PC-3 (cell line): ENCODE measurements around the gene CNTN6. TPM values are rescaled to one million over a fixed set of nuclear protein-coding genes. Genes with fewer than 3 reads are reported as not detected.

Experiments
- ATAC-seq: fragments of 200-7000 bp; cut with Tn5 transposase; 2 replicates; pipeline ENCODE4 v1.9.1; 2020; ENCODE audit warnings: mild to moderate bottlenecking, moderate library complexity
- BruUV-seq: library from RNA; stranded (reverse); fragments of 400-500 nt; replicated peaks from 2 replicates; lab custom pipeline; 2021; lab: Mats Ljungman, UMichigan
- CTCF ChIA-PET: fragments of 300-600 bp; sonication (Branson Sonifier 250); formaldehyde crosslinking; loops from one replicate; lab custom pipeline; 2022; ENCODE audit warnings: antibody characterized with exemption; lab: Charles Lee
- POLR2A ChIA-PET: fragments of 300-600 bp; sonication (Branson Sonifier 250); formaldehyde crosslinking; loops from one replicate; lab custom pipeline; 2022; ENCODE audit warnings: antibody characterized with exemption; ENCODE audit not compliant: unreplicated experiment; lab: Charles Lee
- DNase-seq: peaks from one replicate; pipeline ENCODE4 v3.0.0-alpha.2; 2015
- H2AFZ ChIP-seq: fragments of 300-600 bp; sonication (generic); 2 replicates; pipeline ENCODE4 v1.6.0; 2016; ENCODE audit warnings: antibody characterized with exemption, low read length
- H3F3A ChIP-seq: fragments of 300-600 bp; sonication (generic); one replicate; pipeline ENCODE4 v1.6.0; 2017; ENCODE audit warnings: antibody characterized with exemption, low read length, control low read depth, mild to moderate bottlenecking; ENCODE audit not compliant: unreplicated experiment
- H3K27ac ChIP-seq: fragments of 300-600 bp; sonication (generic); 2 replicates; pipeline ENCODE4 v1.5.1; 2016; ENCODE audit warnings: mild to moderate bottlenecking, low read length
- H3K27me3 ChIP-seq: fragments of 300-600 bp; sonication (generic); 2 replicates; pipeline ENCODE4 v1.6.1; 2016; ENCODE audit warnings: low read length, mixed read lengths
- H3K36me3 ChIP-seq: fragments of 300-600 bp; sonication (generic); 2 replicates; pipeline ENCODE4 v1.6.1; 2016; ENCODE audit warnings: low read depth, mixed run types, low read length, mixed read lengths
- H3K4me1 ChIP-seq: fragments of 300-600 bp; sonication (generic); 2 replicates; pipeline ENCODE4 v1.5.1; 2016; ENCODE audit warnings: low read length; ENCODE audit not compliant: insufficient read depth
- H3K4me2 ChIP-seq: fragments of 300-600 bp; sonication (generic); 2 replicates; pipeline ENCODE4 v1.6.0; 2016; ENCODE audit warnings: low read length
- H3K4me3 ChIP-seq: fragments of 300-600 bp; sonication (generic); 2 replicates; pipeline ENCODE4 v1.5.1; 2016; ENCODE audit warnings: mild to moderate bottlenecking, low read length, mixed read lengths
- H3K79me2 ChIP-seq: fragments of 300-600 bp; sonication (generic); 2 replicates; pipeline ENCODE4 v1.6.1; 2017; ENCODE audit warnings: low read length, mixed read lengths
- H3K9ac ChIP-seq: fragments of 300-600 bp; sonication (generic); 2 replicates; pipeline ENCODE4 v1.6.0; 2016; ENCODE audit warnings: mild to moderate bottlenecking, low read length
- H3K9me2 ChIP-seq: fragments of 300-600 bp; sonication (generic); replicated peaks from 2 replicates; pipeline ENCODE4 v1.6.1; 2016; ENCODE audit warnings: mixed run types, low read length, mixed read lengths
- H3K9me3 ChIP-seq: fragments of 300-600 bp; sonication (generic); 2 replicates; pipeline ENCODE4 v1.6.1; 2016; ENCODE audit warnings: low read length, mixed read lengths
- H4K20me1 ChIP-seq: fragments of 300-600 bp; sonication (generic); 2 replicates; pipeline ENCODE4 v1.6.1; 2016; ENCODE audit warnings: low read length, mixed read lengths
- CTCF ChIP-seq: fragments of 300-600 bp; sonication (generic); conservative IDR thresholded peaks from 2 replicates; pipeline ENCODE4 v1.5.1; 2017; ENCODE audit warnings: antibody characterized with exemption, low read depth, mild to moderate bottlenecking, low read length
- EZH2 ChIP-seq: fragments of 300-600 bp; sonication (generic); IDR thresholded peaks from one replicate; pipeline ENCODE4 v1.6.1; 2017; ENCODE audit warnings: antibody characterized with exemption, mild to moderate bottlenecking, low read length; ENCODE audit not compliant: unreplicated experiment
- EZH2phosphoT487 ChIP-seq: fragments of 300-600 bp; sonication (generic); IDR thresholded peaks from 2 replicates; pipeline ENCODE4 v1.6.1; 2018; ENCODE audit warnings: mild to moderate bottlenecking, antibody characterized with exemption, low read length, borderline replicate concordance
- intact Hi-C: fragments of 100-400 bp; cut with micrococcal nuclease; formaldehyde crosslinking; loops from 2 replicates; pipeline ENCODE4 v1.9.0; 2023
- total RNA-seq: library from RNA; depleted of rRNA; stranded (reverse); fragments of >200 nt; gene quantifications from 2 replicates; pipeline ENCODE4 v1.2.3, GENCODE V29; 2014

The CNTN6 gene
- total RNA-seq, 1 experiment from 2014 or later, result not detected

- H3K9me3 ChIP-seq, result peaks cover 46% of the 10 kb centered on the region
- no peaks in the 10 kb centered on the region for H3K36me3 ChIP-seq
- CTCF ChIA-PET, result no interaction called here
- no peaks in the 10 kb centered on the region for H4K20me1 ChIP-seq
- H3F3A ChIP-seq, result no peaks in the 10 kb centered on the region
- no peaks in the 10 kb centered on the region for H3K9me2 ChIP-seq
- no peak for DNase-seq
- no peak overlapping the region for H3K4me3 ChIP-seq
- no peak for ATAC-seq
- TF ChIP-seq EZH2phosphoT487 (no peak), CTCF (no peak), EZH2 (no peak)
- POLR2A ChIA-PET, result interaction anchor here (0.7 kb wide), 1 partner anchor 1417 kb away, joined by 3 read pairs; no protein-coding TSS in a partner anchor
- H3K9ac ChIP-seq, result no peak overlapping the region
- intact Hi-C loops, result no loop called here
- H3K79me2 ChIP-seq, result no peaks in the 10 kb centered on the region
- no peak overlapping the region for H2AFZ ChIP-seq
- H3K27ac ChIP-seq, result no peak overlapping the region
- no peak overlapping the region for H3K4me2 ChIP-seq
- no TSS peak for BruUV-seq
- H3K4me1 ChIP-seq, result no peaks in the 10 kb centered on the region
- no peaks in the 10 kb centered on the region for H3K27me3 ChIP-seq
Measured at GRCh38 chr3:1350885-1351284, 258.1 kb downstream of the CNTN6 start.

- Histone ChIP-seq H3F3A (no peaks in the 10 kb centered on the region), H3K4me3 (no peak overlapping the region), H3K36me3 (no peaks in the 10 kb centered on the region), H3K79me2 (no peaks in the 10 kb centered on the region), H4K20me1 (no peaks in the 10 kb centered on the region), H3K4me2 (no peak overlapping the region), H3K9ac (no peak overlapping the region), H2AFZ (no peak overlapping the region), H3K9me2 (no peaks in the 10 kb centered on the region), H3K9me3 (peaks cover 32% of the 10 kb centered on the region), H3K27me3 (no peaks in the 10 kb centered on the region), H3K27ac (no peak overlapping the region), H3K4me1 (no peaks in the 10 kb centered on the region)
- ChIA-PET POLR2A (no interaction called here), CTCF (no interaction called here)
- intact Hi-C loops, result no loop called here
- DNase-seq, result no peak
- TF ChIP-seq CTCF, result no peak
- TF ChIP-seq EZH2, result no peak
- no peak for TF ChIP-seq EZH2phosphoT487
- no TSS peak for BruUV-seq
- ATAC-seq, result no peak
Measured at GRCh38 chr3:1355691-1356090, 262.9 kb downstream of the CNTN6 start.

GRCh38 chr3:1356101-1356500 is 263.3 kb downstream of the CNTN6 start:
- BruUV-seq, result no TSS peak
- TF ChIP-seq EZH2phosphoT487 (no peak), EZH2 (no peak), CTCF (no peak)
- Histone ChIP-seq H2AFZ (no peak overlapping the region), H3K4me1 (no peaks in the 10 kb centered on the region), H4K20me1 (no peaks in the 10 kb centered on the region), H3K4me3 (no peak overlapping the region), H3K36me3 (no peaks in the 10 kb centered on the region), H3K9me2 (no peaks in the 10 kb centered on the region), H3K27ac (no peak overlapping the region), H3K79me2 (no peaks in the 10 kb centered on the region), H3K4me2 (no peak overlapping the region), H3K9ac (no peak overlapping the region), H3K9me3 (peaks cover 30% of the 10 kb centered on the region), H3K27me3 (no peaks in the 10 kb centered on the region), H3F3A (no peaks in the 10 kb centered on the region)
- intact Hi-C loops, result no loop called here
- ChIA-PET CTCF (no interaction called here), POLR2A (no interaction called here)
- ATAC-seq (no peak), DNase-seq (no peak)
